T-cell (primary cell): Measurements from ENCODE around the gene FCN1. TPM values are rescaled to one million over a fixed set of nuclear protein-coding genes. Genes with fewer than 3 reads are reported as not detected.

Experiments used
- ATAC-seq, 4 experiments: fragments of 200-7000 bp in 3 of 4; fragments of 150-1000 bp in 1 of 4; cut with Tn5 transposase; replicated peaks in 1 of 4; 1 replicate in 3 of 4; 2 replicates in 1 of 4; pipeline ENCODE4 v1.10.0; 2021; ENCODE audit warnings: moderate library complexity in 3 of 4, mild to moderate bottlenecking in 2 of 4, moderate number of reproducible peaks in 1 of 4
- CTCF ChIA-PET, 2 donors: fragments of 300-600 bp; sonication (Branson Sonifier 250); formaldehyde crosslinking; loops; one replicate each; lab custom pipeline; 2022; ENCODE audit warnings: antibody characterized with exemption in 2 of 2; lab: Charles Lee
- POLR2A ChIA-PET, 2 donors: fragments of 300-600 bp; sonication (Branson Sonifier 250); formaldehyde crosslinking; loops; one replicate each; lab custom pipeline; 2022; ENCODE audit warnings: antibody characterized with exemption in 2 of 2; lab: Charles Lee
- DNase-seq, 35 experiments: peaks; one replicate each; pipeline versions ENCODE4 v3.0.0 to v3.0.0-alpha.2; 2013 to 2023
- H3K27ac ChIP-seq: one replicate; pipeline ENCODE4 v1.5.1; 2013; ENCODE audit warnings: low read length
- H3K27me3 ChIP-seq, 2 experiments: replicated peaks in 1 of 2; 1 replicate in 1 of 2; 2 replicates in 1 of 2; pipeline versions ENCODE4 v1.6.1 to v1.7.0; 2013; ENCODE audit warnings: low read length in 1 of 2, mixed read lengths in 1 of 2; ENCODE audit not compliant: control insufficient read depth in 2 of 2, insufficient read depth in 2 of 2; ENCODE audit errors: extremely low read depth in 1 of 2
- H3K36me3 ChIP-seq, 2 donors: 1 replicate in 1 of 2; 2 replicates in 1 of 2; pipeline versions ENCODE4 v1.6.1 to v1.7.0; 2013; ENCODE audit warnings: low read length in 1 of 2; ENCODE audit not compliant: control insufficient read depth in 2 of 2, insufficient read depth in 1 of 2; ENCODE audit errors: extremely low read depth in 1 of 2
- H3K4me1 ChIP-seq, 2 experiments: 1 replicate in 1 of 2; 2 replicates in 1 of 2; pipeline versions ENCODE4 v1.6.1 to v1.7.0; 2013; ENCODE audit warnings: low read length in 2 of 2, mixed read lengths in 1 of 2; ENCODE audit not compliant: insufficient read depth in 2 of 2, control insufficient read depth in 1 of 2; ENCODE audit errors: extremely low read depth in 1 of 2
- H3K4me3 ChIP-seq, 2 donors: 1 replicate in 1 of 2; 2 replicates in 1 of 2; pipeline versions ENCODE4 v1.5.1 to v1.7.0; 2013; ENCODE audit warnings: mild to moderate bottlenecking in 2 of 2, low read length in 1 of 2, moderate library complexity in 1 of 2; ENCODE audit not compliant: control insufficient read depth in 1 of 2; ENCODE audit errors: extremely low read depth in 1 of 2
- H3K9me3 ChIP-seq: 2 replicates; pipeline ENCODE4 v1.7.0; 2013
- H3K27ac Mint-ChIP-seq, 2 donors: one replicate each; pipeline ENCODE4 v1.8.0; 2020 to 2021; ENCODE audit warnings: mild to moderate bottlenecking in 2 of 2, mixed read lengths in 2 of 2
- H3K27me3 Mint-ChIP-seq, 2 donors: one replicate each; pipeline ENCODE4 v1.8.0; 2021 to 2022; ENCODE audit warnings: mixed read lengths in 2 of 2
- H3K36me3 Mint-ChIP-seq: one replicate; pipeline ENCODE4 v1.8.0; 2021; ENCODE audit warnings: mixed read lengths
- H3K4me1 Mint-ChIP-seq, 3 donors: one replicate each; pipeline ENCODE4 v1.8.0; 2020 to 2022; ENCODE audit warnings: mixed read lengths in 3 of 3, mild to moderate bottlenecking in 1 of 3
- H3K4me3 Mint-ChIP-seq, 3 donors: one replicate each; pipeline ENCODE4 v1.8.0; 2020 to 2022; ENCODE audit warnings: mild to moderate bottlenecking in 3 of 3, mixed read lengths in 3 of 3, moderate library complexity in 3 of 3
- H3K9me3 Mint-ChIP-seq, 3 donors: one replicate each; pipeline ENCODE4 v1.8.0; 2020 to 2022; ENCODE audit warnings: mixed read lengths in 3 of 3
- WGBS: methylation state at CpG from one replicate; pipeline ENCODE4 v1.1.5; 2013; ENCODE audit warnings: missing lambda C conversion rate; ENCODE audit not compliant: insufficient coverage; 5-methylcytosine and 5-hydroxymethylcytosine counted together
- total RNA-seq, 35 experiments: library from RNA in 6 of 35; stranded (reverse) in 6 of 35; fragments of 120-200 nt in 1 of 35; gene quantifications; one replicate each; pipeline versions ENCODE4 v1.2.1 to v1.2.4 and lab custom pipeline; 2013 to 2026

Gene FCN1
- total RNA-seq, 5 donors from 2014 or later (not counting 1 experiment from before 2014, with no cell fraction given) = 0.25 to 1.8 (median 0.55) TPM; not detected in 1

DNA sequence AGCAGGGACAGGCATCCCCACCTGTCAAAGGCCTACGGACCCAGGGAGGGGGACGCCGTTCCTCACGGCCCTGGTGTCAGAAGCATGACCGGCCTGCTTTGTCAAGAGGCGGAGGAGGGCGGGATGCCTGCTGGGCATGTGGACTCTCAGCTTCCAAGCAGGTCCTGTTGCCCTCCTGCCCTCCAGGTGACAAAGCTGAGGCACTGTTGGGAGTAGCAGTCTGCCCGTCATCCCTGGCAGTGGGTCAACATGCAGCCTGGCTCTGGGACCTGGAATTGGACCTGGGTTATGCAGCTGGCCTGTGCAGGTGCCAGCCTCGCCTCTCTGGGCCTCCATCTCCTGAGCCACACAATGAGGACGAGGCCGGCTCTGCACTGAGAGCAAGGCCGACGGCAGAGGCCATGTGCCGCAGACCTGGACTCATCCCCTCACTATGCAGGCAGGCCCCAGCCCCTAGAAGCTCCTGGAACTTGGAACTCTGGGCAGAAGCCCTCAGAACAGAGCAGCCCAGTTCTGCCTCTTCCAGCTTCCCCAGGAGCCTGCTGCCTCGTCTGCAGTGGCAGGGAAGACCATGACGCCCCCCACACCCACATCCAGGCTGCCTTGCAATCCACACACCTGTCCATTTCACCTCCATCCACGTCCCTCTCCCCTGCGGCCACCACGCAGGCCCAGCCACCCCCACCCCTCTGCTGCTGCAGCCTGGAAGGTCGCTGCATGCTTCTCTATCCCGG is 20.8 kb upstream of the FCN1 start:
- Mint-ChIP-seq H3K4me3 (no peak overlapping the region), H3K9me3 (no peaks in the 10 kb centered on the region), H3K27ac (no peak overlapping the region), H3K36me3 (no peaks in the 10 kb centered on the region), H3K27me3 (peaks cover 5 to 21% of the 10 kb centered on the region in 2 donors), H3K4me1 (peaks cover 0 to 3% (median 0%) of the 10 kb centered on the region in 3 donors)
- Histone ChIP-seq H3K27ac (no peak overlapping the region), H3K4me1 (no peaks in the 10 kb centered on the region), H3K27me3 (peaks cover 0 to 25% of the 10 kb centered on the region in 2 experiments), H3K36me3 (no peaks in the 10 kb centered on the region), H3K9me3 (no peaks in the 10 kb centered on the region), H3K4me3 (no peak overlapping the region)
- ChIA-PET CTCF (no interaction called here), POLR2A (no interaction called here)
- ATAC-seq (no peak), DNase-seq (no peak)
- 72% methylated on average over 19 of the region's 21 CpGs for WGBS

DNA sequence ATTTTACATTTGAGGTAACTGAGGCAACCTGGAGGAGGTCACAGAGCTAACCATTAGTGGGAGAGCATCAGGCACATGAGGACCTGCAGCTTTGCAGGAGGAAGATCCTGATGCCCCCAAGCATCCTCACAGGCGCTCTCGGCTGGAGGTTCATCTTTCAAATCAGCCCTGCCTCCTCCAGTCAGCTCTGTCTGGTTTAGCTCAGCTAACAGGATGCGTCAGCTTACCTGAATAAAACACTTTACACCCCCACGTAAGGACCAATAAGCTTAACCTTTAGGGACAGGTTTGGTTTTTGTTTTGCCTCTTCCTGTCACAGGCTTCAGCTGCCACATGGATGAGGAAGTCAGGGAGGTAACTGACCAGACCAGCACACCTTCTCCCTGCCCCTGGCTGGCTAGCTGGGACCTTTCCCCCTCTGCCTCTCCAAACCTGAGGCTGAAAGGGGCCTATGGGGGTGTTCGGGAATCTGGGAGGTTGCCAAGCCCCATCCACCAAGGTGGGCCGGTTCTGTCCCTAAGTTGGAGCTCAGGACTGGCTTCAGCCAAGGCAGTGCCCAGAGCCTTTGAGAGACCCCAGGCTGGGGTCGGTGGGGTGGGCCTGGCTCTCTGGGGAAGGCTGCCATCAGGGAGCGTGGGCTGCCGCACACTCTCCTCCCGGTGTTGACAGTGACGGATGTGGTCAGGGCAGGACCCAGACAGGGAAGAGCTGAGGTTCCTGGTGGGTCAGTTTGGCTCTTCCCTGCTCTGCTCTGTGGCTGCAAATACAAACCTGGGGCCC is 20.0 kb upstream of the FCN1 start:
- DNase-seq (no peak), ATAC-seq (no peak)
- H3K27me3 ChIP-seq = peaks cover 0 to 23% of the 10 kb centered on the region in 2 experiments
- Mint-ChIP-seq H3K27ac (no peak overlapping the region), H3K4me3 (no peak overlapping the region), H3K27me3 (peaks cover 5 to 21% of the 10 kb centered on the region in 2 donors), H3K9me3 (no peaks in the 10 kb centered on the region), H3K36me3 (no peaks in the 10 kb centered on the region), H3K4me1 (peaks cover 0 to 3% (median 0%) of the 10 kb centered on the region in 3 donors)
- ChIA-PET POLR2A (no interaction called here), CTCF (interaction anchor here in 1 of 2 donors (0.6 kb wide), 1 partner anchor 384 kb away, joined by 4 read pairs; no protein-coding TSS in a partner anchor)
- no peaks in the 10 kb centered on the region for H3K36me3 ChIP-seq
- no peaks in the 10 kb centered on the region for H3K9me3 ChIP-seq
- WGBS = 92% methylated on average over 9 of the region's 11 CpGs
- no peak overlapping the region for H3K27ac ChIP-seq
- no peak overlapping the region for H3K4me3 ChIP-seq
- H3K4me1 ChIP-seq = no peaks in the 10 kb centered on the region

DNA sequence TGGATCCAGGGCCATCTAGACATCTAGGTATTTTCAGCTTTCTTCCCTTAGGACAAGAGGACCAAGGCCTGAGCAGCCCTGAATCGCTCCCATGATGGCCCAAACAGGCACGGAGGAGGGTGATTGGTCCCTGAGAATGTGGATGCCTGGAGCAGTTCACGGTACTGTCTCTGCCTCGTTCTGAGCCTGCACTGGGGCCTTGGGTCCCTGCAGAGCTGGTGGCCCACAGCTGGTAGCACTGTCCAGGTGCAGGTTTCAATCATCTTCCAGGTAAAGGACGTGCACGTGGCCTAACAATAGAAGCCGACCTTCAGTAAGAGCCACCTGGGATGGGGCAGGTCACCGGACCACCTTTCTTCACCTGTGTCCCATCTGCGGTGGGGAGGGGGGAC is 19.4 kb upstream of the FCN1 start:
- Histone ChIP-seq H3K27ac (no peak overlapping the region), H3K4me3 (no peak overlapping the region), H3K4me1 (no peaks in the 10 kb centered on the region), H3K36me3 (no peaks in the 10 kb centered on the region), H3K9me3 (no peaks in the 10 kb centered on the region), H3K27me3 (peaks cover 0 to 22% of the 10 kb centered on the region in 2 experiments)
- ATAC-seq (no peak), DNase-seq (no peak)
- ChIA-PET POLR2A (no interaction called here), CTCF (interaction anchor here in 1 of 2 donors (0.6 kb wide), 1 partner anchor 384 kb away, joined by 4 read pairs; no protein-coding TSS in a partner anchor)
- 85% methylated on average over 9 of the region's 9 CpGs for WGBS
- Mint-ChIP-seq H3K36me3 (no peaks in the 10 kb centered on the region), H3K4me3 (no peak overlapping the region), H3K4me1 (peaks cover 0 to 3% (median 0%) of the 10 kb centered on the region in 3 donors), H3K9me3 (no peaks in the 10 kb centered on the region), H3K27ac (no peak overlapping the region), H3K27me3 (peaks cover 7 to 24% of the 10 kb centered on the region in 2 donors)

DNA sequence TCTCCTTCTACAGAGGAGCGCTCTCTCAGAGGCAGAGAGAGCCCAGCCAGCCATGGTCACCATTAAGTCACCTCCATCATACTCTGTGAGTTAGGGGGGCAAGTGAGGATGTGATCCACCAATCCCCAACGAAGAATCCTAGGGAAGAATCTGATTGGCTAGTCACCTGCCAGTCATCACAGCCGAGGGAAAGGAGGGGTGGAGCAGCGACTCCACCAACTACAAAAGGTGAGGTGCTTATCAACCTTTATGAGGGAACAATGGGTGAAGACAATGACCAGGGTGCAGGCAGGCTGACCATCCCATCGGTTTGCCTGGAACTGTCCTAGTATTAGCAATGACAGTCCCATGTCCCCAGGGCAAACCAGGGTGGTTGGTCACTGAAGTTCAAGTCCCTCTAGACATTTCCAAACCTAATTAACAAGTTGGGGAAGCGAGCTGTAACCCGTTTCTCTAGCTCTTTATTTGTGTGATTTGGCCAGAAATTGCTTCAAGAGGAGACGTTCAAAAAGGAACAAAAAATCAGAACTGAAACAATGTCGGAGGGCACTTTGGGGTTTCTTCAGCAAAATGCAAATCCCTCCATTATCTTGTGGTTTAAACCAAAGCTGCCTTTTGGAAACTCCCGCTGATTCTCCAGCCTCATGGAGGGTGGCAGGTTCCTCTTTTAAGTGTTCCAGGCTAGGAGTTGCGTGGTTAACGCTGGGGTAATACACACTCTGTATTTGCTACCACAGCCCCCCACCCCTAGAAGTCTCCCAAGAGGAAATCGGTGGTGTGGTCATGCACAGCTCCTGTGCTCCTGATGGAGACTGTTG is 18.8 kb upstream of the FCN1 start:
- Mint-ChIP-seq H3K27ac (no peak overlapping the region), H3K4me1 (peaks cover 0 to 3% (median 0%) of the 10 kb centered on the region in 3 donors), H3K27me3 (peaks cover 11 to 27% of the 10 kb centered on the region in 2 donors), H3K9me3 (no peaks in the 10 kb centered on the region), H3K36me3 (no peaks in the 10 kb centered on the region), H3K4me3 (no peak overlapping the region)
- no peak overlapping the region for H3K27ac ChIP-seq
- ChIA-PET POLR2A (no interaction called here), CTCF (no interaction called here)
- WGBS = 64% methylated on average over 3 of the region's 13 CpGs
- H3K9me3 ChIP-seq = no peaks in the 10 kb centered on the region
- DNase-seq (peak in 1 of 35 experiments; percentile 37), ATAC-seq (no peak)
- H3K27me3 ChIP-seq = peaks cover 0 to 22% of the 10 kb centered on the region in 2 experiments
- H3K4me1 ChIP-seq = no peaks in the 10 kb centered on the region
- H3K4me3 ChIP-seq = no peak overlapping the region
- H3K36me3 ChIP-seq = no peaks in the 10 kb centered on the region

DNA sequence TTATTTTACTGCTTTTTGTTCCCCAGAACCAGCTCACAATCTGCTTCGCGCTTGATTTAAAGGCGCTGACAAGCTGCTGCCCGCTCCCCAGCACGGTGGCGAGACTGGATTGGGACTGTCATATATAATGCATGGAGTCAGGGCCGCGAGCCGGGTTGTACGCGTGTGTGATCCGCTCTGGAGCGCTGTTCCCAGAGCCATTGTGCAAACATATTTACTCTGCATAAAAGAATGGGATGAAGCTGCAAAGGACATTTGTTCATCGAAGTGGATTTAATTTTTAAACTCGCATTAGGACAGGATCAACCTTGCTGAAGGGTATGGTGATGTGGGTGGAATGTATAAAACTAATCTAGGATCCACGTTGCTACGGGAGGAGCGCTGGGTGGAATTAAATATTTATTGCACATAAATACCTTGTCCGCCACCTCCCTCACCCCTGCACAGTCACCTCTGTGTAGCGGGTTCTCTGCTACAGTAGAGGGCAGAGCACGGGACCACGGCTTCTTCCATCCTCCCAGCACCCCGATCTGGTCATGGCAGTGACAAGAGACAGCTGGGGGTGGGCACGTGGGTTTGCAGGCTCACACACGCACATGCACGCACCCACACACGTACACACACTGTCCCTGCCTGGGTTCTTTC is 18.1 kb upstream of the FCN1 start:
- POLR2A ChIA-PET = no interaction called here
- ATAC-seq (no peak), DNase-seq (no peak)
- 90% methylated on average over 17 of the region's 27 CpGs for WGBS
- no peak overlapping the region for H3K4me3 ChIP-seq
- no peak overlapping the region for H3K27ac ChIP-seq
- no peak overlapping the region for H3K4me3 Mint-ChIP-seq
- no peaks in the 10 kb centered on the region for H3K36me3 Mint-ChIP-seq
- peaks cover 0 to 28% of the 10 kb centered on the region in 2 experiments for H3K27me3 ChIP-seq
- no peak overlapping the region for H3K27ac Mint-ChIP-seq
- no peaks in the 10 kb centered on the region for H3K36me3 ChIP-seq
- no peaks in the 10 kb centered on the region for H3K4me1 ChIP-seq
- CTCF ChIA-PET = no interaction called here
- H3K4me1 Mint-ChIP-seq = peaks cover 0 to 3% (median 0%) of the 10 kb centered on the region in 3 donors
- no peaks in the 10 kb centered on the region for H3K9me3 Mint-ChIP-seq
- peaks cover 11 to 29% of the 10 kb centered on the region in 2 donors for H3K27me3 Mint-ChIP-seq
- no peaks in the 10 kb centered on the region for H3K9me3 ChIP-seq
